Stimulated activated naive CD8-positive, alpha-beta T cell treated with anti-CD3 and anti-CD28 coated beads, Interleukin-15, Interleukin-2, amounts not matched to agents 100 ng/mL and 50 ng/mL, for 24 hours (primary cell): ENCODE data around the gene SAYSD1.

Experiments used
- H3K27ac Mint-ChIP-seq: one replicate; pipeline ENCODE4 v1.8.0; 2021; ENCODE audit warnings: mild to moderate bottlenecking, mixed read lengths
- H3K27me3 Mint-ChIP-seq: one replicate; pipeline ENCODE4 v1.8.0; 2021; ENCODE audit warnings: mixed read lengths
- H3K36me3 Mint-ChIP-seq: one replicate; pipeline ENCODE4 v1.8.0; 2021; ENCODE audit warnings: low read depth, mixed read lengths
- H3K4me1 Mint-ChIP-seq: one replicate; pipeline ENCODE4 v1.8.0; 2021; ENCODE audit warnings: low read depth, mixed read lengths
- H3K4me3 Mint-ChIP-seq: one replicate; pipeline ENCODE4 v1.8.0; 2021; ENCODE audit warnings: mild to moderate bottlenecking, mixed read lengths
- H3K9me3 Mint-ChIP-seq: one replicate; pipeline ENCODE4 v1.8.0; 2021; ENCODE audit warnings: mixed read lengths

SAYSD1 gene

DNA sequence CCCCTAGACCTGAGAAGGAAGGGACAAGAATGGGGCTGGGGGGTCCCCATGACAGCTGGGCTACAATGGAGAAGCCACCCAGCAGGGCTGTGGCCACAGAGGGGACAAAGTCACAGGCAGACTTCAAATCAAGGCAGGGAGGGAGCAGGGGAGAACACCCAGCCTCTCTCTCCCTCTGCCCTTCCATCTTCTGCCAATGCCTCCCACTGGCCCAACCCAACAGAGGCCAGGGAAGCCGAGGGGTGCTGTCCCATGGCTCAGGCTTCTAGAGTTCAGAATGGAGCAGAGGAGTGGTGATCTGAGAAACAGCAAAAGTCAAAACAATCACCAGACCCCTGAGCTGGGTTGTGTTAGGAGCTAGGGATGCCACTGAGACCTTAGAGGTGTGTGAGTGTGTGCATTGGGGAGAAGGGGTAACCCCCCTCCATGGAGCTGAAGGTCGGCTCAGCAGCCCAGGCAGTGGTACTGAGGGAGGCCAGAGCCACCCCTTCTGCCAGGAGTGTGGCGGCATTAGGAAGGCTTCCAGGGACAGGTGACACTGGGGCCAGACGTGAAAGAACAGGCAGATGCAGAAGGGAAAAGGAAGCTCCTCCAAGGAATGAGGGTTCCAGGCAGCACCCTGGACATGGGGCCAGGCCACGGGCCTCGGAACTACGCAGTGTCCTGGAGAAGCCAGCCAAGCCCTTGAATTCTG, 54.4 kb downstream of the SAYSD1 start:
- Mint-ChIP-seq H3K36me3 (peaks cover 3% of the 10 kb centered on the region), H3K27me3 (peaks cover 6% of the 10 kb centered on the region), H3K27ac (no peak overlapping the region), H3K9me3 (no peaks in the 10 kb centered on the region), H3K4me1 (no peaks in the 10 kb centered on the region), H3K4me3 (no peak overlapping the region)

DNA sequence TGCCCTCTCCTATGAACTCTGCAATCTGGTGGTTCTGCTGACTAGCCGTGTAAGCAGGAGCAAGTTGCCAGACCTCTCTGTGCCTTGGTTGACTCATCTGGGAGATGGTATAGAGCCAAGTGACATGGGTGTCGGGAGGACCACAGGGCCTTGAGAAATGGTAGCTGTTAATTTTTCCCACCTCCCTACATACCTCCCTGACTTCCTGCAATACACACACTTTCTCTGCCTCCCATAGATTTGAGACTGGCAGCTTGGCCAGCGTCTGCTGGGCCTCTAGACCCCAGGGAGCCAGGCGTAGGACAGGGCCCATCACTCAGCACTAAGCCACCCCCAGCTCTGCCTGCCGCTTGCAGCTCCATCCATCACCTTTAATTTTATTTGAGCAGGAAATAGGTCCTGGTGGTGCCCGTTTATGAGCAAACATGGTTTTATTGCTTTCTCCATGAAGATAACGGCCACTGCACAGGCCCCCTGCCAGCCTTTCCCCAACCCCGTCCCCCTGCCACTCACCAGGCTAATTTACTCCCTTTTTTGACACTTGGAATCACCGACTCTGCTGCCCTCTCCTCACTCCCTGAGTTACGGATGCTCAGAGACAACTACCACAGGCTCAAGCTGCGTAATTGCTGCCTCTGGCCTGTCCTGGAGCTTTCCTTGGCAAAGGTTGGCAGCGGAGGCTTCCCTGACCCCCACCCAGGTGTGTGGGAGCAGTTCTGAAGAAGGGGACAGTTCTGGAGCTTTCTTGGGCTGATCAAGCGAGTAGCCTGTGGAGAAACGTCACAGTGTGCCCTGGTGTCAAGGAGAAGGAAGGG, 55.3 kb downstream of the SAYSD1 start:
- Mint-ChIP-seq H3K4me3 (no peak overlapping the region), H3K27ac (no peak overlapping the region), H3K9me3 (no peaks in the 10 kb centered on the region), H3K4me1 (no peaks in the 10 kb centered on the region), H3K27me3 (peaks cover 6% of the 10 kb centered on the region), H3K36me3 (peaks cover 3% of the 10 kb centered on the region)

DNA sequence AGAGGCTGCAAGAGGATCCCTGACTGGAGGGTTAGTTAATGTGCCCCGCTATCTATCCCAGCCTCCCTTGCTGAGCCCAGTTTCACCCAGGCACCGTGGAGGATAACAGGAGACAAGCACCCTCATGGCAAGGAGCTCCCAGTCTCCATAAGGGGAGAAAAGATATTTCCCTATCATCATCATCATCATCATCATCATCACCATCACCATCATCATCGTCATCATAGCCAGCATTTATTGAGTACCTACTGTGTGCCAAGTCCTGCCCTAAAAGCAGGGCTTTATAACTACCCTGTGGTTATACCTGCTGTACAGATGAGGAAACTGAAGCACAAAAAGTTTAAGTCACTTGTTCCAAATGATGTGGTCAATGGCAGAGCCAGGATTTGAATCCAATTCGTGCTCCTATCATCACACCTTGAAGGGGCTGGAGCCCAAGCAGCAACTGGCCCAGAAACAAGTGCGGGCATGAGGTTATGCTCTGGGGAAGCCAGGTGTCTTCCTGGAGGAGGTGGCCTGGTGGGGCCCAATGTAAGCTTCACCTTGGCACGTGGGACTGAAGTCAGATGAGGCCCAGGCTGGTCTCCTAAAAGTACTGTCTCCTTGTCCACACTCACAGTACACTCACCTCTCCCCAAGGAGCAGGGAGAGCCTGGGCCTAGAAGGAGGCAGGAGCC, 56.4 kb downstream of the SAYSD1 start:
- Mint-ChIP-seq H3K27ac (no peak overlapping the region), H3K36me3 (peaks cover 3% of the 10 kb centered on the region), H3K9me3 (no peaks in the 10 kb centered on the region), H3K4me1 (no peaks in the 10 kb centered on the region), H3K4me3 (no peak overlapping the region), H3K27me3 (peaks cover 6% of the 10 kb centered on the region)

GRCh38 chr6:39057251-39058155, 57.5 kb downstream of the SAYSD1 start:
- H3K9me3 Mint-ChIP-seq, result no peaks in the 10 kb centered on the region
- H3K4me3 Mint-ChIP-seq, result no peak overlapping the region
- peaks cover 3% of the 10 kb centered on the region for H3K36me3 Mint-ChIP-seq
- H3K27me3 Mint-ChIP-seq, result peaks cover 10% of the 10 kb centered on the region
- H3K4me1 Mint-ChIP-seq, result peaks cover 6% of the 10 kb centered on the region
- H3K27ac Mint-ChIP-seq, result no peak overlapping the region

DNA sequence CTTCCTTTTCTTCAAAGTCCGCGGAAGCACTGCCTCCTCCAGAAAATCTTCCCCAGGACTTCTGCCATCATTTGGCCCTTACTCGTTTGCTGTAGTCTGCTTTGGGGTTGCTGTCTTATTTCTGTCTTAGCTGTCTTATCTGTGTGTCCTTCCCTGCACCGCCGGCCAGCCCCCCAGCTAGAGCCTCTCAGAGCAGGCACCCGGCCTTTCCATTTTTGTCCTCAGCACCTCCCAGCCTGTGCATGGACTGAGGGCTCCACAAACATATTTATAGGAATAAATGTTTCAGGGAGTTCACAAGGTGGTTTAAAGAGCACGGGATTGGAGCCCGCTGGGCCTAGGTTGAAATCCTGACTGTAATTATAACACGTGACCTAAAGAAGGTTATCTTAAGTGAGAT, 58.3 kb downstream of the SAYSD1 start:
- H3K27me3 Mint-ChIP-seq, result peaks cover 14% of the 10 kb centered on the region
- no peak overlapping the region for H3K4me3 Mint-ChIP-seq
- H3K4me1 Mint-ChIP-seq, result peaks cover 14% of the 10 kb centered on the region
- H3K36me3 Mint-ChIP-seq, result peaks cover 3% of the 10 kb centered on the region
- no peak overlapping the region for H3K27ac Mint-ChIP-seq
- H3K9me3 Mint-ChIP-seq, result no peaks in the 10 kb centered on the region

DNA sequence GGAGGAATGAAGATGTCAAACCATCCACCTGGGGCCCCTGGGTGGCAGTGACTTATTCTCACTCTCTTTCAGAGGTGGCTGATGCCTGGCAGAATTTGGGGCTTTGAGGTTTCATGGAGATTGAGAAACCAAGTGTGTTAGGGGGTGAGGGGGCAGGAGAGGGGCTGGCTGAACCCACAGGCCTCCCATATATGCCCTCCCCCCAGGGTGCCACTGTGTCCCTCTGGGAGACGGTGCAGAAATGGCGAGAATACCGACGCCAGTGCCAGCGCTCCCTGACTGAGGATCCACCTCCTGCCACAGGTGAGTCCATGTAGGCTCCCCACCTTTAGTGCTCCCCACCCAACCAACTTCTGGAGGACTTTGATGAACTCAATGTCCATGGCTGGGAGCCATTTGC, 58.8 kb downstream of the SAYSD1 start:
- Mint-ChIP-seq H3K27me3 (peaks cover 15% of the 10 kb centered on the region), H3K36me3 (peaks cover 3% of the 10 kb centered on the region), H3K27ac (no peak overlapping the region), H3K4me3 (no peak overlapping the region), H3K4me1 (peaks cover 19% of the 10 kb centered on the region), H3K9me3 (no peaks in the 10 kb centered on the region)

DNA sequence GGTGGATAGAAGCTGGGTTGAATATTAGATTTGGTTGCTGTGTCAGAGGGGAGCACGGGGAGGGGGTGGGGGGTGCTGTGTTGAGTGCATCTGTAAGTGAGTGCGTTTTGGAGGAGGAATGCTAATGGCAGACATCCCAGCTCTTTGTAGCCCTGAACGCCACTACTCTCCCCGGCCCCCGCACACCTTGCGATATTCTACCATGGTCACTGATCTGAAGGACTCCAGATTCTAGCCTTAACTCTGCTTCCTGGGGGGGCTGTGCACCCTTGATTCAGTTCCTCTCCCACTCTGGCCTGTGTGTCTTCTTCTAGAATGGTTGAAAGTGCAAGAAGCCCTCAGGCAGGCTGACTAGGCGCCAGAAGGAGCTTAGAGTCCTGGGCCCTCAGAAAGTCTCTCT, 59.3 kb downstream of the SAYSD1 start:
- Mint-ChIP-seq H3K4me3 (no peak overlapping the region), H3K27ac (no peak overlapping the region), H3K4me1 (peaks cover 24% of the 10 kb centered on the region), H3K27me3 (peaks cover 11% of the 10 kb centered on the region), H3K36me3 (peaks cover 3% of the 10 kb centered on the region), H3K9me3 (no peaks in the 10 kb centered on the region)

DNA sequence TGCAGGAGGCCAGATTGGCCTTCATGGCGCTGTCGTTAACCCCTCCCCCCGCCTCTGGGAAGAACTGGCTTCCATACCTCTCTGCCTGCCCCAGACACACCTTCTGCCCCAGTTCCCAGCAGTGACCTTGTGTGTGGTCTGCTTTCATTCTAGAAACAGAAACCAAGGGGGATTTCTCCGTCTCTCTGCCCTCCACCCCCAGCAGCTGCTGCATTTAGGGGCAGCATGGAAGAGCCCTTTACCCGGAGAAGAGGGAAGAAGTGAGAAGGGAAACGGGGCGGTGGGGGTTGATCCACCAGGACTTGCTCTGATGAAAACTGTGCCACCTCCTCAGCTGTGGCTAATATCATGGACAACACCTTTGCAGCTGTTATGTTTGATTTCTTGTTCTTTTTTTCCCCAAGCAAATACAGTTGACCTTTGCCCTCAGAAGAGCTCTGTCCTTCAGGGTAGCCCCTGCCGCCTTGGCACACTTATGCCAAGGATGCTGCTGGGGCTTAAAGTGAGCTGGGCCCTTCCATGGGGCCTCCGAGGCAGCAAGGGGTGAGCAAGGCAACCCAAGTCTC, 60.3 kb downstream of the SAYSD1 start:
- H3K4me1 Mint-ChIP-seq, result peaks cover 34% of the 10 kb centered on the region
- H3K27ac Mint-ChIP-seq, result no peak overlapping the region

More for the DNA sequence above, 60.3 kb downstream of the SAYSD1 start:
- no peak overlapping the region for H3K4me3 Mint-ChIP-seq
- peaks cover 15% of the 10 kb centered on the region for H3K27me3 Mint-ChIP-seq
- H3K9me3 Mint-ChIP-seq, result no peaks in the 10 kb centered on the region
- peaks cover 3% of the 10 kb centered on the region for H3K36me3 Mint-ChIP-seq
